Smooth muscle cell of the brain vasculature (primary cell): Measurements from ENCODE around the gene C19orf67.

Experiments
- DNase-seq: peaks from one replicate; pipeline ENCODE4 v3.0.0-alpha.2; 2012; ENCODE audit warnings: low read depth, low spot score

The C19orf67 gene

DNA sequence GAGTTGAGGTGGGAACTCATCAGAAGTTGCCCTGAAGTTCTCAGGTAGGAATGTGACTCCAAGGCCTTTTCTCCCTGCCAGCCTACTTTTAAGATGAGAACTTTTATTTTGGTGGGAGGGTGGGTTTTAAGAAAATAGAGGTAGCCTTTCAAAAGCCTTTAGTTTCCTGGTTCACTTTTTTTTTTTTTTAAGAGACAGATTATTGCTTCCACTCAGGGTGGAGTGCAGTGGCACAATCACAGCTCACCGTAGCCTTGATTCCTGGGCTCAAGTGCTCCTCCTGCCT is 3.0 kb downstream of the C19orf67 start:
- DNase-seq = no peak

DNA sequence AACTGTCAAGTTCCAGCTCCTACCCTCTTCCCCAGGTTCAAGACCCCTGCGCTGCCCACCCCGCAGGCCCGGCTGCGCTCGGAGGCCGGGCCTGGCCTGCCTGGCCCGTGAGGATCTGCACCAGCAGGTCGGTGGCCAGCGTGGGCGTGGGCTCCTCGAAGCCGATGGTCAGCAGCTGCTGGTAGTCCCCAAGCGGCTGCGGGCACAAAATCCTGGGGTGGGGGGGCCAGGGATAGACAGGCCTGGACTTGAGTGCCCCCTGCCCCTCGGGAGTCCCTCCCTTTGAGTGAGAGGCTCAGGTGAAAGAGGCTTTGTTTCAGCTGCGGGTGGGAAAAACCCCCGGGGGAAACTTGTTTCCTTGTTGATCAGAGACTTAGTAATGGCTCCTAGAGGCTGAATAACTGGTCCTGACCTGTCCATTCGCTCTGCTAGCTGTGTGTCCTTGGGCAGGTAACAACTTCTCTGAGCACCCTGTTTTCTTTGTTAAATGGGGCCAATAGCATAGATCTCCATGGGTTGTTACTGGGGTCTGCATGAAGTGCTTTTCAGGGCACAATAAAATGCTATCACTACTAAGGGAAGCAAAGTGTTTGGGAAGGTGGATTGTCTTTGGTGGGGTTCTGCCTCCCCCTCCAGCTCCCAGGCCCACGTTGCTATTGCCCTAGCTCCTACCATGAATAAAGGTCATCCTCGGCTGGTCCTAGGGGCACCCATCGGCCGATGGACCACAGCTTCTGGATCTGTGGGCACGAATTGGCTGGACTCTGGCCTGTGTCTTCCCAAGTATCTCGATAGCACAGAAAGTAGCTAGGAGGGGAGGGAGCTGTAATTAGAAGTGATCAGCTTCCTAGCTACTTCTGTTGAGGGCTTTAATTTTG is 3.5 kb downstream of the C19orf67 start:
- DNase-seq = no peak

DNA sequence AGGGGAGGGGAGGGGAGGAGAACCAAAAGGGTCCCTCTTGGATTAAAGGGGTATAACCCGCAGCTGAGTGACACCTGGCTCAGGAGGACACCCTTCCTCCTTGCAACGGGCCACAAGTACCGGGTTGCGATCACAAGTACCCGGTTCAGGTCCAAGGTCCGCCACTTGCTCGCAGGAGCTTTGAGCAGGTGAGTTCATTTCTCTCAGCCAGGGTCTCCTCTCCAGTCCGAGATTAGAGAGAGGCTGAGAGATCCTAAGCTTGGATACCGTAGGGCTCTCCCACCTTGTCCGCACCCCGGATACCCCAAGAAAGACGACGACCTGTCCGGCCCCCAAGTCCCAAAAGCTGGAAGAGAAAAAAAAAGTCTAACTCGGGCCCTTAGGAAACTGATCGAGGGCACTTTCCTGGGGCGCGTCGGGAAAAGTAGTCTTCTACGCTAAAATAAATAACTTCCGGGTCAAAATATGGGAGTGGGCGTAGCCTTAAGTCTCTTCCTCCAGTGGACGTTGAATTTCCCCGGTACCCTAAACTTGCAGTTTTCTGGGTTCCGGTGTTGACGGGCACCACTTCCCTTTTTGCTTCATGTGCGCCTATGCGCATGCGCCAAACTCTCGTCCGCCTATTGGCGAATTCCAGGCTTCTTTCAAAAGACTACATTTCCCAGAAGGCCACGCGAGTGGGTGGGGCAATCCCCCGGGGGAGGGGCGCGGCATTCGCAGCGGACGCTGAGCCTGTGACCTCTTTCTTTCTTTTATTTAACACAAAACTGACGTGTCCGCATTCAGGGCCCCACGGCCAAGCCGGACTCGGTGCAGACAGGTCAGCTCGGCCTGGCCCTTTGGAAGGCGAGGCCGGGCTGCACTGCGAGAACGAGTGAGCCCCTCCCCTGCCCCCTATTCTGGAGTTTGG is 4.4 kb downstream of the C19orf67 start:
- DNase-seq = peak; percentile 100

DNA sequence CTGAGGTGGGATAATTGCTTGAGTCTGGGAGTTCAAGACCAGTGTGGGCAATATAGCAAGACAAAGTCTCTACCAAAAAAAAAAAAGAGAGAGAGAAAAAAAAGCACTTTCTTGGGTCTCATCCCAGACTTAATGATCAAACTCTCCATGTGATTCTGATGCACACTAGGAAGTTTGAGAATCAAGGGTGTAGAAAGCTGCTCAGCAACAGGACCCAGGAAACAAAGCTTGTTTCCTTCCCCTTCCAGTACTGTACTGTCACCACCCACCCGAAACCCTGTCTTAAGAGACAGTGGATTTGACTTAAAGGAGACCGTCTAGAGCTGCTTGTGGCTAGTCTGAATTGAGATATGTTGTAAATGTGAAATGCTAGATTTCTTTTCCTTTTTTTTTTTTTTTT is 7.2 kb downstream of the C19orf67 start:
- DNase-seq = no peak

DNA sequence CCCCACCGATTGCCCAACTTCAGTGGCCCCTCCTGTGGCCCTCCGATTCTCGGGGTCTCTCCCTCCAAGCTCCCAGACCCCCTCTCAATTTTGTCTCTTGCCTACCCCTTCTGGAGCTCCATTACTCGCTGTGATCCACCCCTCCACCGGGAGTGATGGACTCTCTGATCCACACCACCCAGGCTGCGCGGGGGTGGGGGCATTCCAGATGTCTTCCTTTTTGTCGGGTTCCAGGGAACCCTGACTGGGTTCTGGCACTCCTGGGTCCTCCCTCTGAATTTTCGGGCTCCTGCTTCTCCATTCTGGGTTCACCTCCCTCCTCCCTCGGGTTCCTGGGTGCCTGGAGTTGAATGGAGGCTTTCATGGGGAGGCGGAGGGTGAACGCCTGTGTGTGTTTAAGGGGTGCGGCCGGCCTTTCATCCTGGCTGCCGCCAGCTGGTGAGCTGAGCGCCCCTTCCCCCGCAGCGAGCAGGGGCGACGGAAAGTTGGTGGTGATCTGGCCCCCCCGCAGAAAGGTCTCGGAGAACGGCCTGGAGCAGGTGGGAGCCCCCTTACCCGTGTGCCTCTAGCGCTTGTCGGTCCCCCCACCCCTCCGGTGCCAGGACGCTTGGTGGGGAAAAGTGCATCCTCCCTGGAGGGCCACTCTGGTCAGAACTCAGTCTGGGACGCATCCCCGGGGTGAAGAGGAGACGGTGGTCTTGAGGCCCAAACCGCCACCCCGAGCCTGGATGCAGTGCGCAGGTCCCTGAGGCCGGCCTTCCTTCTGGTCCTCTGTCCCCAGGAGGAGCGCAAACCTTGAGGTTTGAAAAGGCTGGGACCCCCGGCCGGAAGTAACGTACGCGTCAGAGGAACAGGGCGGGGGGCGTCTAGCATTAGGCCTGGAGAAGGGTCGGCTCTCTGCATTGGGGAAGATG is 11.4 kb downstream of the C19orf67 start:
- DNase-seq = no peak

DNA sequence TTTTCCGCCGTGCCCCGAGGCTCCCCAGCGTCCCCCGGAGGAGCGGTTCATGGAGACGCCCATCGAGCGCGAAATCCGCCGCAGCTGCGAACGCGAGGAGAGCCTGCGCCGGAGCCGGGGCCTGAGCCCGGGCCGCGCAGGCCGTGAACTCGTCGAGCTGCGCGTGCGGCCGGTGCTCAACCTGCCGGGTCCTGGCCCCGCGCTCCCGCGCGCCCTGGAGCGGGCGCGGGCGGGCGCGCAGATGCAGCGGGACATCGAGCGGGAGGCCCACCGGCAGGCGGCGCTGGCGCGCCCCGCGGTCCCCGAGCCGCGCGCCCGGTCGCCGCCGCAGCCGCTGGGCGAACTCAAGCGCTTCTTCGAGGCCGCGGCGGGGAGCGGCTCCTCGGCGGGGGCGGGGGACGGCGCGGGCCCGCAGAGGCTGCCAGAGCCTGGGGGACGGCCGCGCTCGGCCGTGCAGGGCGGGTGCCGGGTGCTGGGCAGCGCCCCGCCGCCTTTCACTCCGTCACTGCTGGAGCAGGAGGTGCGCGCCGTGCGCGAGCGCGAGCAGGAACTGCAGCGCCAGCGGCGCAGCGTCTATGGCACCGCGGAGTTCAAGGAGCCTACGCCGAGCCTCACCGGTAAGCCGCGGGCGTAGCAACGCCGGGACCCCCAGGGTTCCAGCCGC is 12.2 kb downstream of the C19orf67 start:
- DNase-seq = peak; percentile 36

DNA sequence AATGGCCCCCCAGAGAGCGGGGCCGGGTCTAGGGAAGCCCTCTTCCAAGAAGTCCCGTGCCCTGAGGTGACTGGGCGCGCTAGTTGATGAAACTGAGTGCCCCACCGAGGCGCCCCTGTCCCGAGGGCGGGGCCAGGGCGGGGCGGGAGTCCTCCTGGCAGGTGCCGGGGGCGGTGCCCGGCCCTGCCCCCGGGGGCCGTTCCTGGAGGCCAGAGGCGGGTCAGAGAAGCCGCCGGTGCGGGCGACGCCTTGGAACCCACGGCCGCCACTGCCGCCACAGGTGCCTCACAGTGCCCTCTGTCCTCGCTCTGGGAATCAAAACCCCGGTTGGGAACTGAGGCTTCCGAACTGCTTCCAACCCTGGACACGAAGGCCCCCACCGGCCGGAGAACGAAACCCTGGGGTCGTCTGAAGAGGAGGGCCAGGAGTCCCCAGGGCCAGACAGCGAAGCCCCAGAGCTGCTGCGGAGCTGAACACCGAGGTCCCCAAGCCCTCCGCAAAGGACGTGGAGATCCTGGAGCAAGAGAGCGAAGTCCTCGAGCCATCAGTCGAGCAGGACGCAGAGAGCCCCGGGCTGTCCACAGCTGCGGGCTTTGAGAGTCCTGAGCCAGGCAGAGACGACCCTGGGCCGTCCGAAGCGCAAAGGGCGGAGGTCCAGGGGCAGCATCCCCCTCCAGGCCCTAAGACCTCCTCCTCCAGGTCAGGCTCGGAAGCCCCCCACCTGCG is 12.9 kb downstream of the C19orf67 start, which contains the start of gene MISP3:
Gene MISP3, plus strand, starts transcription at position 252 of the 726 bp plus-strand sequence. CDS start 524 bp downstream, outside the sequence.
- no peak for DNase-seq

DNA sequence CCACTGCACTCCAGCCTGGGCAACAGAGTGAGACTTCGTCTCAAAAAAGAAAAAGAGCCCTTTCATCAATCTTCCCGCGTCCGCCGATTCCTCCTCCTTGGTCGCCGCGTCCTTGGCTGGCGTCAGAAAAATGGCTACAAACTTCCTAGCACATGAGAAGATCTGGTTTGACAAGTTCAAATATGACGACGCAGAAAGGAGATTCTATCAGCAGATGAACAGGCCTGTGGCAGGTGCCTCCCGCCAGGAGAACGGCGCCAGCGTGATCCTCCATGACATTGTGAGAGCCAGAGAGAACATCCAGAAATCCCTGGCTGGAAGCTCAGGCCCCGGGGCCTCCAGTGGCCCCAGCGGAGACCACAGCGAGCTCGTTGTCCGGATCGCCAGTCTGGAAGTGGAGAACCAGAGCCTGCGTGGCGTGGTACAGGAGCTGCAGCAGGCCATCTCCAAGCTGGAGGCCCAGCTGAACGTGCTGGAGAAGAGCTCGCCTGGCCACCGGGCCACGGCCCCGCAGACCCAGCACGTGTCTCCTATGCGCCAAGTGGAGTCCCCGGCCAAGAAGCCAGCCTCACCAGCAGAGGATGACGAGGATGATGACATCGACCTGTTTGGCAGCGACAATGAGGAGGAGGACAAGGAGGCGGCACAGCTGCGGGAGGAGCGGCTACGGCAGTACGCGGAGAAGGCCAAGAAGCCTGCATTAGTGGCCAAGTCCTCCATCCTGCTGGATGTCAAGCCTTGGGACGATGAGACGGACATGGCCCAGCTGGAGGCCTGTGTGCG is 15.1 kb downstream of the C19orf67 start:
- DNase-seq = no peak

DNA sequence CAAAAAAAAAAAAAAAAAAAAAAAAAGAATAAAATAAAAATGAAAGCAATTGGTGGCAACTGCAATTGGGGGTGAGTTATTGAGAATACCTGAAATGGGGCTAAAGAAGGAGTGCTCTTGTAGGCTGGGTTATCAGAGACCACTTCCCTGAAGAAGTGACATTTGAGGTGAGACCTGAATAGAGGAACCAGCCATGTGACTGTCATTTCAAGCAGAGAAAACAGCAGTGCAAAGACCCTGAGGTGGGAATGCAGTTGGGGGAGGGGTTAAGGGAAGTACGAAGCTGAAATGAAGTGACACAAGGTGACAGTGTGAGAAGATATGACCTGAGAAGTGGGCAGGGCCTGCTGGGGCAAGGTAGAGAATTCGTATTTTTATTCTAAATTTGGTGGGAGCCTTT is 19.4 kb downstream of the C19orf67 start:
- DNase-seq = no peak

DNA sequence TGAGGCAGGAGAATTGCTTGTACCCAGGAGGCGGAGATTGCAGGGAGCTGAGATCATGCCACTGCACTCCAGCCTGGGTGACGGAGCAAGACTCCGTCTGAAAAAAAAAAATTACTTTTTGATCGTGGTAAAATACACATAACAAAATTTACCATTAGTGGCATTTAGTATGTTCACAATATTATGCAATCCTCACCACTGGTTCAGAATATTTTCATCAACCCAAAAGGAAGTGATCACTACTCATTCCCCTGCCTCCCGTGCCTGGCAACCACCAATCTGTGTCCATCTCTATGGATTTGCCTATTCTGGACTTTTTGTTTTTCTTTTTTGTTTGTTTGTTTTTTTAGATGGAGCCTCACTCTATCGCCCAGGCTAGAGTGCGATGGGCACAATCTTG is 22.5 kb downstream of the C19orf67 start:
- no peak for DNase-seq

DNA sequence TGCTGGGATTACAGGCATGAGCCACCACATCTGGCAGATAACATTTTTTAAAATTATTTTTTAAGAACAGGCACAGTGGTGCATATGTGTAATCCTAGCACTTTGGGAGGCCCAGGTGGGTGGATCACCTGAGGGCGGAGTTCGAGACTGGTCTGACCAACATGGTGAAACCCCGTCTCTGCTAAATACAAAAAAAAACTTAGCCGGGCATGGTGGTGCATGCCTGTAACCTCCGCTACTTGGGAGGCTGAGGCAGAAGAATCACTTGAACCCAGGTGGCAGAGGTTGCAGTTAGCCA is 23.1 kb downstream of the C19orf67 start:
- no peak for DNase-seq

DNA sequence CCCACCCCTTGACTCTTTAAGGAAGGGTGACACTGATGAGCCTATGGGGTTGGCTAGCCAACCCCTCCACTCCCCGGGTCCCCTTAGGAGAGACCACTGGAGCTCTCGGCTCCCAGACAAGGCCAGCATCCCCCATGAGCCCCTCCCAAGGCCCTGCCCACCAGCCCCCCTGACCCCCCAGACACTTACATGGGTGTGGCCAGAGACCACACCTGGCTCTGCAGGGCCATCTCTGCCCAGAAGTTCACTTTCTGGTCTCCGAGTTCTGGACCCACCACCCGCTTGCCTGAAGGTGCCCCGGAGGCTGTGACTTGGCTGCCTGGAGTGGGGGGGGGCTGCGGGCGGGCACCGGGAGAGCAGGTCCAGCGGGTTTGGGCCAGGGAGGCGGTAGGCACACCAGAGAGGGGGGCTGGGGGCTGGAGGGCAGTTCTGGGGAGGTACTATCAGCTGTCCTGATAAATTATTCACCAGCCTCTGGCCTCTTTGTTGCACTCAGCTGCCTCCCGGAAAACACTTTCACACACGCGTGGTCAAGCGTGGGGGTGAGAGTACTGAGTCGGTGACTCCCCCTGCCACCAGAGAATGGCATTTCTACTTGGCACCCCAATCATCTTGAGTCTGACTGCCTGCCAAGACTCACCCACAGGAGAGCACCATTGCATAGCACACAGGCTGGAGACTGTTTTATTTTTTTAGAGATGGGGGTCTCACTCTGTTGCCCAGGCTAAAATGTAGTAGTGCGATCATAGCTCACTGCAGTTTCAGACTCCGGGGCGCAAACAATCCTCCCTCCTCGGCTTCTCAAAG is 23.6 kb downstream of the C19orf67 start, which contains the start of gene PALM3:
Gene PALM3, minus strand, starts transcription at position 326 of the 807 bp plus-strand sequence. Its CDS starts 96 bp downstream, at position 230.
- no peak for DNase-seq

DNA sequence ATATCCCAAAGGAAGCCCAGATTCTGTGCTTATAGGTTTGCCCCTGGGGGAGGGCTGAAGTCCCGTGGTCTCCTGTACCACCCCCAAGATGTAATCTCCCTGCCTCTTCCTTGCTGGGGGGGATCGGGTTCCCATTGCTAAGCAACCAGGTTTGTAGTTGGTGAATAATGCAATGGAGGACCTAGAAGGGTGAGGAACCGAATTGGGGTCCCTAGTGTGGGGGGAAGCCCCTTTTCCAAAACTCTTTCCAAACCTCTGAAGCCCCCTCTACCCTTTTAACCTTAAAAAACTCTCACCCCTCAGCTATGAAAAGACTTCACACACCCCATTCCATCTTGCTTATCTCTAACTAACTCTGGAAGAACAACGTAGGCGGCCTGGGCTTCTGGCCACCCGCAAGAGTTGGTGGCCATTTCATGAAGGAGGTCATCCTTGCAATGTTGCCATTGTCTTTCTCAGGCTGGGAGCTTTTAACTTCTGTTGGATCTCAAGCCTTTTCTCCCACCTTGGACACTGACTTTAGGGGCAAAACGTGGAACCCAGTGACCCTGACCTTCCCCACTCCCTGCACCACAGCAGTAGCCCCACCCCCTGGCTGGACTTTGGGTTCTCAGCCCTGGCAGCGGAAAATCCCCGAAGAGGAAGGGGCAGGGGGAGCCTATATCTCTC is 24.4 kb downstream of the C19orf67 start:
- no peak for DNase-seq

DNA sequence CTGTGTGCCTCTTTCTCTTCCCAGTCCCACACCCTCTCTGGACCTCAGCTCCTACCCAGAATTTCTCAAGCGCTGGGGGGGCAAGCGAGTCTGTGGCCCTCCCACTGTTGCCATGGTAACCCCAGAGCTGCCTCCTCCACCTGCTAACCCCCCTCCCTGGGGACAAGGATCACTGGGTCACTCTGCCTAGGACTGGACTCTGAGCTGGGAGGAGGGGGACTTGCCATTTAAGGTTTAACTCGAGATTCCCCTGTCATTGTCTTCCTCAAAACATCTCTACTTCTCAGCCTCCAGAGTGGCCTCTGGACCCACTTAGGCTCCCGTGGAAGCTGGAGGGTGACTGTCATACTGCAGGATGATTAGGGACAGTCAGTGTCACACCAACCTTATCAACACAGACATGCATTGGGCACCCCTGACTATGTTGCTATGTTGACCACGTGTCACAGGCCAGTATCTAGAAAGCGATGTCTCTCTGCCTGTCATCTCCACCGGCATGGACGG is 25.9 kb downstream of the C19orf67 start:
- no peak for DNase-seq

DNA sequence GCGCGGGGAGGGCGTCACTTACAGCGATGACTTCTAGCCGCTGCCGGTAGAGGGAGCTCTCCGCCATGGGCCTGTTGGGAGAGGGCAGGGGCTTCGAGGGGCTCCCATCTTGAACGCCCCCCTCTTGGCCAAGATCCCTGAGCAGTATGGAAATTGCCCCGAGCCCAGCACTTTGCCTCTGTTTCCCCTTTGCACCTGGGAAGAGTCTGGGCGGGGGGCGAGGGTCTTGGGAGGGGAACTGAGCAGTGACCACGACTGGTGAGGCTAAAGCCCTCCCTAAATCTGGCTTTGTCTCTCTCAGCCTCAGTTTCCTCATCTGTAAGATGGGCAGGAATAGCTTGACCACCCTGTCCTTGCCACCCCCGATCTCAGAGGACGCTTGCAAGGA is 26.5 kb downstream of the C19orf67 start:
- DNase-seq = no peak

DNA sequence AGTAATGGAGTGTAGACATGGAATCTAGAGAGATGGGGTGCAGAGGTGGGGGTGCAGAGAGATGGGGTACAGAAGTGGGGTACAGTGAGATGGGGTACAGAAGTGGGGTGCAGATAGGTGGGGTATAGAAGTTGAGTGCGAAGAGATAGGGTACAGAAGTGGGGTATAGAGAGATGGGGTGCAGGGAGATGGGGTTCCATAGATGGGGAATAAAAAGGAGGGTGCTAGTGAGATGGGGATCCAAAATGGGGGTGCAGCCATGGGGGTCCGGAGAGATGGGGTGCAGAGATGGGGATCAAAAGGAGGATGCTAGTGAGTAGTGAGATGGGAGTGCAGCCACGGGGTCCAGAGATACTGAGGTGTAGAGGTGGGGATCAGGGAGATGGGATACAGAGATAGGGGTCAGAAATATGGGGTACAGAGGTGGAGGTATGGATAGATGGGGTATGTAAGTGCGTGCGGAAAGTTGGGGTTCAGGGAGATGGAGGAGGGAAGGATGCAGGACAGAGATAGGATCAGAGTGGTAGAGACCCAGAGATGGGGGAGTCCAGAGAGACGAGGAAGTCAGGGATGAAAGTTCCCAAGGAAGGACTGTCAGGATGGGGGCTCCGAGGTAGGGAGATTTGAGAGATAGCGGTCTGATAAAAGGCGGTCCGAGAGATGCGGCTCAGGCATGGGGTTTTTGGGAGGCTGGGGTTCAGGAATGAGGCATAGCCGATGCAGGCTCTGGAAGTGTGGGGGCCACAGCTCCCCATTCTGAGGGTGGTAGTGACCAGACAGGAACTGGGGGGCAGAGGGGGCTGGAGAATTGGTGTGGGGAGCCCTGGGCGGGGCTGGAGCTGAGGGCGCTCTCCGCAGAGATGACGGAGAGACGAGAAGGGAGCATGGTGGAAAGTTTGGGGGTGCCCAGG is 27.1 kb downstream of the C19orf67 start:
- no peak for DNase-seq

DNA sequence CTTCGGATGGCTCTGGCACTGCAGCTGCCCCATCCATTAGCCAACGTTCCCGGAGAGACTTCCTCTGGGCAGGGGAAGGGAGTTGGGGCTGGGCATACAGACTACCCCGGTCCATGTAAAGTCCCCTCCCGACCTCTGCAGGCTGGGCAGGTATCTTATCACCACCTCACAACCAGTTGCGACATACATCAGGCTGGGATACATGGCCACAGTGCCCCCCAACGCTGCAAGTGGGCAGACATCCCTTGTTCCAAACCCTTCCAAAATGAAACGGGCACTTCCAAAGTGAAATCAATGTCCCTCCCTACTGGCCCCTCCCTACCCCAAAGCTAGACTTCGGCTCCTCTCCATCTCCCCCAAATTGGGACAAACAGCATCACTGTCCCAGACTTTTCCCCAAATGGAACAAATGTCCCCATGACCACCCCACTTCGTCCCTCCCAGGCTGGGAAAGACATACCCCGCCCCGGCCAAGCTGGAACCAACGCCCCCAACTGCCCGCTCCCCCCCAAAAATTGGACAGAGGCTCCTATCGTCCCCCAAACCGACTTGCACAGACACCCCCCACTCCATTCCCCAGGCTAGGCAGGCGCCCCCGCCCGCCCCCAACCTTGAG is 28.7 kb downstream of the C19orf67 start:
- DNase-seq = no peak
